T-helper 1 cell treated with Interleukin-12 subunit alpha and Interleukin-12 subunit beta and Interleukin-4 antibody, amounts not matched to agents 30 ng/mL and 1 ng/mL, for 36 hours (primary cell): ENCODE results near the gene RC3H2. TPM values are rescaled to one million over a fixed set of nuclear protein-coding genes. Genes with fewer than 3 reads are reported as not detected.
"Not testable (repeated sequence)": the region's sequence is repeated elsewhere in the genome, so short reads cannot be mapped to it uniquely, and the experiment has no call there.

Source experiments
- intact Hi-C: fragments of 100-400 bp; cut with micrococcal nuclease; formaldehyde crosslinking; loops from one replicate; pipeline ENCODE4 v1.15.1; 2024
- total RNA-seq: library from RNA; stranded (reverse); gene quantifications from 2 replicates; pipeline ENCODE4 v1.2.3, GENCODE V29; 2022

RC3H2 gene
- total RNA-seq, 1 donor from 2014 or later = 54.5 TPM

DNA sequence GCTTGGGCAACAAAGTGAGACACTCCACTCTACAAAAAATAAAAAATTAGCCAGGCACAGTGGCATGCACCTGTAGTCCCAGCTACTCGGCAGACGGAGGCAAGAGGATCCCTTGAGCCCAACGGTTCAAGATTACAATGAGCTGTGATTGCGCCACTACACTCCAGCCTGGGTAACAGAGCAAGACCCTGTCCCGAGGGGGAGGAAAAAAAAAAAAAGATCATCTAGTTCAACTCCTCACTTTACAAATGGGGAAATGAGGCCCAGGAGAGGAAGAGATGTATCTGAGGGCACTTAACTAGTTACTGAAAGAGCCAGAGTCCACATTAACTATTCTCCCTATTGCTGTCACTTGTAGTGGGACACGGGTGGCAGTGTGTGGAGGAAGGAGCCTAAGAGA lies 90.6 kb downstream of the RC3H2 start:
- intact Hi-C loops = loop anchor here (5.0 to 10.0 kb wide), 2 partner anchors 410 to 552 kb away; partner anchors contain the start of genes MRRF and RBM18

GRCh38 chr9:122812736-122813135 lies 92.4 kb downstream of the RC3H2 start:
- intact Hi-C loops = loop anchor here (5.0 to 10.0 kb wide), 2 partner anchors 412 to 550 kb away; partner anchors contain the start of genes MRRF and RBM18

GRCh38 chr9:122810306-122810946 lies 94.7 kb downstream of the RC3H2 start:
- intact Hi-C loops = loop anchor here (1.0 to 10.0 kb wide), 12 partner anchors 312 to 715 kb away; partner anchors contain the start of genes MORN5, MRRF, NDUFA8 and RBM18

GRCh38 chr9:122809261-122809660 lies 95.9 kb downstream of the RC3H2 start:
- intact Hi-C loops = not testable (repeated sequence)

DNA sequence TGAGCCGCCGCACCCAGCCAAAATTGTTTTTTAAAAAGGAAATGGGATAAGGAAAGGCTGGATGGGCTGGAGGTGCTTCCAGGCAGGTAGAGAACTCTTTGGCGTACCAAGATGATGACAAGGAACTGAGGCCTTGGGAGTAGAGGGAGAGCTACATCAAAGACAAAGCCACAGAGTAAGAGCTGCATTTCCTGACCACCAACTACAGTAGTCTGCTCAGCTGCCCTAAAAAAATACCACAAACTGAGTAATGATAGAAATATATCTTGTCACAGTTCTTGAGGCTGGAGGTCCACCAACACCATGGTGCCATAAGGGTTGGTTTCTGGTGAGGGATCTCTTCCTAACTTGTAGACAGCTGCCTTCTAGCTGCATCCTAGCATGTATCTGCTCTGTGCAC lies 97.0 kb downstream of the RC3H2 start:
- intact Hi-C loops = no loop called here

DNA sequence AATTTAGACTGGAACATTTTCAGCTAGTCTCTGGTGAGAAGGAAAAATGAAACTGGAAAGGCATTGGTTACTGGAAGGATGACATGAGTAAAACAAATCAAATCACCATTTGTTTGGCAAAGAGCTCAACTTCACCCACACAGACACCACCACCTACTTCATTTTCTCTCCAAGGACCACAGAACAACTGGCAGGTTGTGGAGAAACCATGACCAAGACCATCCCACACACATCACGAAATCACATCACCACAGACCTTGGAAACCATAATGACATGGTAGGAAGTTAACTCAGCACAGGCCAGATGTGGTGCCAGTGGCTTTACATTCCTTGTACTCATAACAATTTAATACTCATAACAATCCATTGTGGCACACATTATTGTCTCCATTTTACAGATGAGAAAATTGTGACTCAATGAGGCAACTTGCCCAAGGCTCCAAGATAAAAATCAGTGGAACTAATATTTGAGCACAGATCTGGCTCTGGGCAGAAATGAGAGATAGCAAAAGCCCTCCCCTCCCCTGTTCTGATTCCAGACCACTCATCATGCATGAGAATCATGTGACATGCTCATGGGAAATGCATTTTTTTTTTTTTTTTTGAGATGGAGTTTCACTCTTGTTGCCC lies 97.8 kb downstream of the RC3H2 start:
- intact Hi-C loops = no loop called here

DNA sequence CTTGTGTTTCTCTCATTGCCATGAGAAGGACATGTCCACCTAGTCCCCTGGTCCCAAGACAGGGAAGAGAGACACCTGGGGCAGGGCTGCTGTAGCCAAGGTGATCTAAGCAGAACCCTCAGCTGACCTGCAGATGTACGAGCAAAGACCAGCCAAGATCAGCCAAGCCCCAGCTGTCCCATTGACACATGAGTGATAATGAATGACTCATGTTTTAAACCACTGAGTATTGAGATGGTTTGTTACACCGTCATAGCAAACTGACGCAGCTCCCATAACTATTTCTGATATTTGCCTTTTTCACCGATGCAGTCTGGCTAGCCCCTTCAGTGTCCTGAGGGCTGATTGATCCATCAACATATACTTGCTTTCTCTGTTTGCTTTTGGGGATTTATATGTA lies 98.5 kb downstream of the RC3H2 start:
- intact Hi-C loops = no loop called here

DNA sequence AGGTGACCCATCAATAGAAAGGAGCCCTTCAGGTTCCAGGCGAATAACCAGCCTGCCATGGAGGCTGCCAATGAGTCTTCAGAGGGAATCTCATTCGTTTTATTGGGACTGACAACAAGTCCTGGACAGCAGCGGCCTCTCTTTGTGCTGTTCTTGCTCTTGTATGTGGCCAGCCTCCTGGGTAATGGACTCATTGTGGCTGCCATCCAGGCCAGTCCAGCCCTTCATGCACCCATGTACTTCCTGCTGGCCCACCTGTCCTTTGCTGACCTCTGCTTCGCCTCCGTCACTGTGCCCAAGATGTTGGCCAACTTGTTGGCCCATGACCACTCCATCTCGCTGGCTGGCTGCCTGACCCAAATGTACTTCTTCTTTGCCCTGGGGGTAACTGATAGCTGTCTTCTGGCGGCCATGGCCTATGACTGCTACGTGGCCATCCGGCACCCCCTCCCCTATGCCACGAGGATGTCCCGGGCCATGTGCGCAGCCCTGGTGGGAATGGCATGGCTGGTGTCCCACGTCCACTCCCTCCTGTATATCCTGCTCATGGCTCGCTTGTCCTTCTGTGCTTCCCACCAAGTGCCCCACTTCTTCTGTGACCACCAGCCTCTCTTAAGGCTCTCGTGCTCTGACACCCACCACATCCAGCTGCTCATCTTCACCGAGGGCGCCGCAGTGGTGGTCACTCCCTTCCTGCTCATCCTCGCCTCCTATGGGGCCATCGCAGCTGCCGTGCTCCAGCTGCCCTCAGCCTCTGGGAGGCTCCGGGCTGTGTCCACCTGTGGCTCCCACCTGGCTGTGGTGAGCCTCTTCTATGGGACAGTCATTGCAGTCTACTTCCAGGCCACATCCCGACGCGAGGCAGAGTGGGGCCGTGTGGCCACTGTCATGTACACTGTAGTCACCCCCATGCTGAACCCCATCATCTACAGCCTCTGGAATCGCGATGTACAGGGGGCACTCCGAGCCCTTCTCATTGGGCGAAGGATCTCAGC lies 104.8 kb downstream of the RC3H2 start, which contains the start of gene OR1K1:
Gene OR1K1 (plus strand): TSS at position 58 of the 995 bp plus-strand sequence. CDS start 0 bp downstream, at position 58.
- intact Hi-C loops = no loop called here

DNA sequence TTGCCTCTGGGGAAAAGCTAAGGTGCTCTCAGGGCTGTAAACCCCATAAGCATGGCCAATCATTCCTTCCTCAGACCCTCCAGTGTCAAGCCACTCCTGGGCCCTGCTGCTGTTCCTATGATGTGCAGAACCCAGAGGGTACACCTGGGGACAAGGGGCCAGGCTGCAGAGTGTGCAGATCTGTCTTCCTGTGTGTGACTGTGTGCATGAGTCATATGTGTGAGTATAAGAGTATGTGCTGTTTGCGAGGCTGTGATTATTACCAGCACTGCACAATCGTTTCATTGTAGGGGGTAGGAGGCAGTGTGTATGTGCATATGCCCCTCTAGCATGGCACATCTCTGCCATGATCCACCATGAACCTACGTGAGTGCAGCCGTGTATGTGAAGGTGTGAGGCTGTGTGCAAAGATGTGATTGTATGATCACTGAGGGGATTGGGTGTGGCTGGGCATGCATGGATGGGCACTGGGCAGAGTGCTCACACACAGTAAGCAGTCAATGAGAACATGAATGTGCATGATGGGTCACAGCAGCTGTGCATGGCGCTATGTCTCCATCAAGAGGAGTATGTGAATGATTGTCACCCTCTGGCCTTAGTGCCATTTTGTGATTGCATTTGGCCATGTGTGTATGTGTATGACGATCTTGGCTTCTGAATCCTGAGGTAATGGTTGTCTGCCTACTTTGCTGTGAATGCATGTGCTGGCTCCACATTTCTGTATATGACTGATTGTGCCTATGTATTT lies 107.7 kb downstream of the RC3H2 start:
- intact Hi-C loops = no loop called here

Other genes starting within 250 kb of the RC3H2 start
- not detected in 2 replicates for gene OR1B1, start 247.7 kb downstream of the RC3H2 start, total RNA-seq
- gene OR1L1, start 243.6 kb downstream of the RC3H2 start, total RNA-seq = not detected in 2 replicates
- not detected in 2 replicates for gene OR1L3, start 230.2 kb downstream of the RC3H2 start, total RNA-seq
- gene OR1L4, start 181.4 kb downstream of the RC3H2 start, total RNA-seq = not detected in 2 replicates
- gene OR1L6, start 163.1 kb downstream of the RC3H2 start, total RNA-seq = not detected in 2 replicates
- gene OR5C1, start 116.4 kb downstream of the RC3H2 start, total RNA-seq = not detected in 2 replicates
- gene OR1K1, start 105.2 kb downstream of the RC3H2 start, total RNA-seq = not detected in 2 replicates
- gene PDCL, start 76.8 kb downstream of the RC3H2 start, total RNA-seq = 23.7 and 23.8 TPM in 2 replicates
- 14.5 and 14.9 TPM in 2 replicates for gene ZBTB6, start 8.0 kb upstream of the RC3H2 start, total RNA-seq
- 7.9 and 8.0 TPM in 2 replicates for gene ZBTB26, start 26.2 kb upstream of the RC3H2 start, total RNA-seq
- 33.9 and 38.1 TPM in 2 replicates for gene RABGAP1, start 35.7 kb upstream of the RC3H2 start, total RNA-seq
- 0.32 TPM in 1 of 2 replicates, not detected in the other for gene GPR21, start 128.3 kb upstream of the RC3H2 start, total RNA-seq